ENCODE measurements around the gene FAM120C. TPM values are rescaled to one million over a fixed set of nuclear protein-coding genes. Genes with fewer than 3 reads are reported as not detected.

The FAM120C gene
- total and polyA plus RNA-seq, 2 experiments from 2014 or later = 2.6 to 4.9 TPM

DNA sequence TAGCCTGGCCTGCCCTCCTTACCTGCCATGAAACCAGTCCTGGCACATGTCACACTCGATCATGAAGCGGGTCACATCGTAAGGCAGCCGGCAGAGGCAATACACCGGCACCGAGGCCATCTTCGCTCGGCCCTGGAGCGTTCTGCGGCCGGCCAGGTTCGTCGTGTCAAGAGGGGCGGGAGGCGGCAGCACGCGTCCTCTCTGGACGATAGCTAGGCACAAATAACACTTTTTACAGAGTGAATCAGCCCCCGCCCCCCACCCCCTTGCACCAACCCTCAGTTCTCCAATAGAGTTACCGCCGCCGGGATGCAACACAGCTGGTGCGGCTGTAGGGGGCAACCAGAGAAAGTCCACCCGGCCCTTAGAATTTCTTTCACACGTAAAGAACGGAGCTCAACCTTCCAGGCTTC, 140.4 kb downstream of the FAM120C start:
- H3K4me3 ChIP-seq = peak overlapping the region; percentile 13
- peak; percentile 77 for DNase-seq (ENCODE audit: low spot score)
- H4K20me1 ChIP-seq (ENCODE audit: insufficient read depth, poor library complexity, severe bottlenecking) = no peaks in the 10 kb centered on the region
- TF ChIP-seq EZH2 (IDR thresholded peaks at IDR 0.05; ENCODE audit: borderline replicate concordance) (no peak), EZH2phosphoT487 (IDR thresholded peaks at IDR 0.05; ENCODE audit: low read depth, severe bottlenecking, unreplicated experiment) (no peak)
- TF ChIP-seq, protein P1, sequence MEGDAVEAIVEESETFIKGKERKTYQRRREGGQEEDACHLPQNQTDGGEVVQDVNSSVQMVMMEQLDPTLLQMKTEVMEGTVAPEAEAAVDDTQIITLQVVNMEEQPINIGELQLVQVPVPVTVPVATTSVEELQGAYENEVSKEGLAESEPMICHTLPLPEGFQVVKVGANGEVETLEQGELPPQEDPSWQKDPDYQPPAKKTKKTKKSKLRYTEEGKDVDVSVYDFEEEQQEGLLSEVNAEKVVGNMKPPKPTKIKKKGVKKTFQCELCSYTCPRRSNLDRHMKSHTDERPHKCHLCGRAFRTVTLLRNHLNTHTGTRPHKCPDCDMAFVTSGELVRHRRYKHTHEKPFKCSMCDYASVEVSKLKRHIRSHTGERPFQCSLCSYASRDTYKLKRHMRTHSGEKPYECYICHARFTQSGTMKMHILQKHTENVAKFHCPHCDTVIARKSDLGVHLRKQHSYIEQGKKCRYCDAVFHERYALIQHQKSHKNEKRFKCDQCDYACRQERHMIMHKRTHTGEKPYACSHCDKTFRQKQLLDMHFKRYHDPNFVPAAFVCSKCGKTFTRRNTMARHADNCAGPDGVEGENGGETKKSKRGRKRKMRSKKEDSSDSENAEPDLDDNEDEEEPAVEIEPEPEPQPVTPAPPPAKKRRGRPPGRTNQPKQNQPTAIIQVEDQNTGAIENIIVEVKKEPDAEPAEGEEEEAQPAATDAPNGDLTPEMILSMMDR (IDR thresholded peaks at IDR 0.05; ENCODE audit: poor library complexity) = peak; percentile 42
- peak overlapping the region; percentile 92 for H3K4me2 ChIP-seq
- no peaks in the 10 kb centered on the region for H3K9me3 ChIP-seq (ENCODE audit: low read depth)
- H2AFZ ChIP-seq = peak overlapping the region; percentile 65
- H3K36me3 ChIP-seq (replicated peaks; ENCODE audit: insufficient read depth, low read depth) = no peaks in the 10 kb centered on the region
- H3K27ac ChIP-seq = no peak overlapping the region
- H3K27me3 ChIP-seq = no peaks in the 10 kb centered on the region
- WGBS (ENCODE audit: low lambda C conversion rate, missing lambda C conversion rate) = 46% methylated on average over 16 of the region's 26 CpGs
- H3K4me1 ChIP-seq (ENCODE audit: insufficient read depth) = peaks cover 4% of the 10 kb centered on the region
- H3K9me2 ChIP-seq (replicated peaks; ENCODE audit: insufficient read depth) = no peaks in the 10 kb centered on the region
- H3K79me2 ChIP-seq = peaks cover 23% of the 10 kb centered on the region

DNA sequence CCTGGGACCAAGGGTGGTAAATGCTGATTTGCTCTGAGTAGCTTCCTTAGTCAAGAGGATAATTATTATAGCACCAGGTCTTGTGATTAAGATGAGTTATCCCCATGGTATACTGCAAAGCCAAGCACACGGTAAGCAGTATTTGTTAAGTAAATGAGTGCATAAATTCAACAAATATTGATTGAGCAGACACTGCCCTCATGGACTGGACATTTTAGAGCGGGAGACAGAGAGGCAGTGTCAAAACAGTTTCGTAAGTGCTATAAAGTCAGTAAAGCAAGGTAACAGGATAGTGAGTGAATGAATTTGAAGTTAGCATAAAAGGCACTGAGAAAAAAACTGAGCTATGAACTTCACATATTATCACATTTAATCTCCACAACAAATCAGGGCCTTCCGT, 152.7 kb downstream of the FAM120C start:
- Histone ChIP-seq H3K36me3 (replicated peaks; ENCODE audit: insufficient read depth, low read depth) (no peaks in the 10 kb centered on the region), H4K20me1 (ENCODE audit: insufficient read depth, poor library complexity, severe bottlenecking) (no peaks in the 10 kb centered on the region)
- WGBS (ENCODE audit: low lambda C conversion rate, missing lambda C conversion rate) = 83% methylated on average over 4 of the region's 4 CpGs

DNA sequence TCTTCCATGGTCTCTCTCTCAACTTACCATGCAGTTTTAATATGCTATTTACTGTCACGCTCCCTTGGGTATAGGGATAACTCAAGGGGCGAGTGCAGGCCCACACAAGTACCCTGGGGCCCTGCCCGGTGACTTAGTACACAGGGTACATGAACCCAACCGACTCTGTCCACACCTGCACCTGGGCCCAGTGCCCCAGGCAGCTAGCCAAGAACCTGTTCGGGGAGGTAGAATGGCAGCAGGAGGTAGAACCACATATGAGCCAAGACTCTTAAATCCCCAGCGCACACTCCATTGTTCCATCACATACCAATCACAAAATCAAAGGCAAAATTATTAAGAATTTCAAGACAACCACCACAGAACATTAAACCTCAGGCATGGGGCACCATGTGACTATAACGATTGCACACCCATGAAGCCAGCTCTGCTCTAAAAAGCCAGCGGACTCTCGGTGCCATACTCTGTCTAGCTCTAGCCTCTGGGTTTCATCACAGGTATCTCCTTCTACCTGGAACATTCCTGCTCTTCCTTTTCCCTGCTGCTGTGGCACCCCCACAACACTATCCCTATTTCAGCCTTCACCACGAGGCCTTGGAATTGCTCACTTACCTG, 153.4 kb downstream of the FAM120C start:
- Histone ChIP-seq H3K4me2 (no peak overlapping the region), H3K27me3 (no peaks in the 10 kb centered on the region), H4K20me1 (ENCODE audit: insufficient read depth, poor library complexity, severe bottlenecking) (no peaks in the 10 kb centered on the region), H2AFZ (no peak overlapping the region), H3K9me3 (ENCODE audit: low read depth) (no peaks in the 10 kb centered on the region), H3K4me3 (no peak overlapping the region), H3K27ac (no peak overlapping the region), H3K36me3 (replicated peaks; ENCODE audit: insufficient read depth, low read depth) (no peaks in the 10 kb centered on the region), H3K79me2 (no peaks in the 10 kb centered on the region), H3K9me2 (replicated peaks; ENCODE audit: insufficient read depth) (no peaks in the 10 kb centered on the region), H3K4me1 (ENCODE audit: insufficient read depth) (no peaks in the 10 kb centered on the region)
- DNase-seq (ENCODE audit: low spot score) = no peak
- WGBS (ENCODE audit: low lambda C conversion rate, missing lambda C conversion rate) = 80% methylated on average over 10 of the region's 10 CpGs
- no peak for TF ChIP-seq EZH2phosphoT487 (IDR thresholded peaks at IDR 0.05; ENCODE audit: low read depth, severe bottlenecking, unreplicated experiment)
- no peak for TF ChIP-seq EZH2 (IDR thresholded peaks at IDR 0.05; ENCODE audit: borderline replicate concordance)
- TF ChIP-seq, protein P1 (IDR thresholded peaks at IDR 0.05; ENCODE audit: poor library complexity) = no peak

More for the DNA sequence above, 152.7 kb downstream of the FAM120C start:
- Histone ChIP-seq H3K27me3 (no peaks in the 10 kb centered on the region), H3K4me1 (ENCODE audit: insufficient read depth) (no peaks in the 10 kb centered on the region), H3K79me2 (no peaks in the 10 kb centered on the region), H3K4me2 (no peak overlapping the region), H2AFZ (no peak overlapping the region), H3K27ac (no peak overlapping the region), H3K9me3 (ENCODE audit: low read depth) (no peaks in the 10 kb centered on the region), H3K9me2 (replicated peaks; ENCODE audit: insufficient read depth) (no peaks in the 10 kb centered on the region), H3K4me3 (no peak overlapping the region)
- no peak for DNase-seq (ENCODE audit: low spot score)
- TF ChIP-seq, protein P1 (IDR thresholded peaks at IDR 0.05; ENCODE audit: poor library complexity) = no peak
- TF ChIP-seq EZH2 (IDR thresholded peaks at IDR 0.05; ENCODE audit: borderline replicate concordance) (no peak), EZH2phosphoT487 (IDR thresholded peaks at IDR 0.05; ENCODE audit: low read depth, severe bottlenecking, unreplicated experiment) (no peak)

Measured in hepatocyte (in vitro differentiated cells).